ENCODE measurements around the gene ZFP82.
A peak's percentile ranks its signal among the peaks of the same experiment; 100 is the strongest.

DNA sequence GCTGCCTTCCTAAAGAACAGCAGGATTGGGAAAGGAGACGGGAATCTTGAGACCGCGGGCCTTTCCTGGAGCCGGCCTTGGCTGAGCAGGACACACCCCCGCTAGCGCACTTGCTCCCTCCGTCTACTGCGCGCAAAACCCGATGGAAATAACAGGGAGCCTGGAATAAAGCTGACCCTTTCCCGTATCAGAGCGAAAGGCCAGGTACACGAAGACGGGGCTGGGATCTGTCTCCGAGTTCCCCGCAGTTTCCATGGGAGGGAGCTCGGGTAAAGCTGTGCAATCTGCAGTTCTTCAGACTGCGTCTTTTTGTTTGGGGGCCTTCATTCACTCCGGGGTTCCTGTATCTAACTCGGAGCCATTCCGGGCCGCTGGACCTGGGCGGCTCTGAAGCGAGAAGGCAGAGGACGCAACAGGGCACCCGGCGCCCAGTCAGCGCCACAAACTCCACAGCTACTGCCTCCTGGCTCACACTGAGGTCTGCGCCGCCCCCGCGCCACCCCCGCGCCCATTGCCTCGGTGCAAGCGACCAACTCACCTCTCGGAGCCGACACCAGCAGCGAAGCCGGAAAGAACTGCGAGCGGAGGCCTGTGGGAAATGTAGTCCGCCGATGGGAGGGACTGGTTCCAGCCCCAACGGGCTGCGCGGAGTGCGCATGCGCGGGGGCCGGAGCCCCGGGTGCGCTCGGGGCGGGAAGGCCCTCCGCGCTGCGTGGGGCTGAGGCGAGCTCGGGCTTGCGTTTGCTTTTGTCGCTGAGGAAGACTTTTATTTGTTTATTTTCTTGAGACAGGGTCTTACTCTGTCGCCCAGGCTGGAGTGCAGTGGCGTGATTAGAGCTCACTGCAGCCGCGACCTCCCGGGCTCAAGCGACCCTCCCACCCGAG is 39.6 kb downstream of the ZFP82 start, which contains the start of gene ZFP14:
- TF ChIP-seq EZH2phosphoT487 (IDR thresholded peaks at IDR 0.05; ENCODE audit: unreplicated experiment) (no peak), CREB1 (CRISPR knock-in tag; IDR thresholded peaks at IDR 0.05; ENCODE audit: low read depth) (no peak), ZNF114 (CRISPR knock-in tag; IDR thresholded peaks at IDR 0.05) (no peak), EZH2 (IDR thresholded peaks at IDR 0.05; ENCODE audit: low read depth, unreplicated experiment) (no peak), POLR2AphosphoS5 (IDR thresholded peaks at IDR 0.05; ENCODE audit: low read depth) (peak; percentile 91), JUNB (IDR thresholded peaks at IDR 0.05; ENCODE audit: unreplicated experiment) (no peak), STAT1 (IDR thresholded peaks at IDR 0.05; ENCODE audit: unreplicated experiment) (no peak), NANOG (IDR thresholded peaks at IDR 0.05; ENCODE audit: borderline replicate concordance) (no peak), ETS1 (IDR thresholded peaks at IDR 0.05) (peak; percentile 90), ZNF331 (CRISPR knock-in tag; IDR thresholded peaks at IDR 0.05; ENCODE audit: low read depth) (no peak)
- TF ChIP-seq, protein P1, sequence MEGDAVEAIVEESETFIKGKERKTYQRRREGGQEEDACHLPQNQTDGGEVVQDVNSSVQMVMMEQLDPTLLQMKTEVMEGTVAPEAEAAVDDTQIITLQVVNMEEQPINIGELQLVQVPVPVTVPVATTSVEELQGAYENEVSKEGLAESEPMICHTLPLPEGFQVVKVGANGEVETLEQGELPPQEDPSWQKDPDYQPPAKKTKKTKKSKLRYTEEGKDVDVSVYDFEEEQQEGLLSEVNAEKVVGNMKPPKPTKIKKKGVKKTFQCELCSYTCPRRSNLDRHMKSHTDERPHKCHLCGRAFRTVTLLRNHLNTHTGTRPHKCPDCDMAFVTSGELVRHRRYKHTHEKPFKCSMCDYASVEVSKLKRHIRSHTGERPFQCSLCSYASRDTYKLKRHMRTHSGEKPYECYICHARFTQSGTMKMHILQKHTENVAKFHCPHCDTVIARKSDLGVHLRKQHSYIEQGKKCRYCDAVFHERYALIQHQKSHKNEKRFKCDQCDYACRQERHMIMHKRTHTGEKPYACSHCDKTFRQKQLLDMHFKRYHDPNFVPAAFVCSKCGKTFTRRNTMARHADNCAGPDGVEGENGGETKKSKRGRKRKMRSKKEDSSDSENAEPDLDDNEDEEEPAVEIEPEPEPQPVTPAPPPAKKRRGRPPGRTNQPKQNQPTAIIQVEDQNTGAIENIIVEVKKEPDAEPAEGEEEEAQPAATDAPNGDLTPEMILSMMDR (conservative IDR thresholded peaks at IDR 0.05; ENCODE audit: low read depth in 2 of 2) = peak in 1 of 2 experiments; percentile 35; a peak in 2 of 4 replicates
- TF ChIP-seq, protein P2, sequence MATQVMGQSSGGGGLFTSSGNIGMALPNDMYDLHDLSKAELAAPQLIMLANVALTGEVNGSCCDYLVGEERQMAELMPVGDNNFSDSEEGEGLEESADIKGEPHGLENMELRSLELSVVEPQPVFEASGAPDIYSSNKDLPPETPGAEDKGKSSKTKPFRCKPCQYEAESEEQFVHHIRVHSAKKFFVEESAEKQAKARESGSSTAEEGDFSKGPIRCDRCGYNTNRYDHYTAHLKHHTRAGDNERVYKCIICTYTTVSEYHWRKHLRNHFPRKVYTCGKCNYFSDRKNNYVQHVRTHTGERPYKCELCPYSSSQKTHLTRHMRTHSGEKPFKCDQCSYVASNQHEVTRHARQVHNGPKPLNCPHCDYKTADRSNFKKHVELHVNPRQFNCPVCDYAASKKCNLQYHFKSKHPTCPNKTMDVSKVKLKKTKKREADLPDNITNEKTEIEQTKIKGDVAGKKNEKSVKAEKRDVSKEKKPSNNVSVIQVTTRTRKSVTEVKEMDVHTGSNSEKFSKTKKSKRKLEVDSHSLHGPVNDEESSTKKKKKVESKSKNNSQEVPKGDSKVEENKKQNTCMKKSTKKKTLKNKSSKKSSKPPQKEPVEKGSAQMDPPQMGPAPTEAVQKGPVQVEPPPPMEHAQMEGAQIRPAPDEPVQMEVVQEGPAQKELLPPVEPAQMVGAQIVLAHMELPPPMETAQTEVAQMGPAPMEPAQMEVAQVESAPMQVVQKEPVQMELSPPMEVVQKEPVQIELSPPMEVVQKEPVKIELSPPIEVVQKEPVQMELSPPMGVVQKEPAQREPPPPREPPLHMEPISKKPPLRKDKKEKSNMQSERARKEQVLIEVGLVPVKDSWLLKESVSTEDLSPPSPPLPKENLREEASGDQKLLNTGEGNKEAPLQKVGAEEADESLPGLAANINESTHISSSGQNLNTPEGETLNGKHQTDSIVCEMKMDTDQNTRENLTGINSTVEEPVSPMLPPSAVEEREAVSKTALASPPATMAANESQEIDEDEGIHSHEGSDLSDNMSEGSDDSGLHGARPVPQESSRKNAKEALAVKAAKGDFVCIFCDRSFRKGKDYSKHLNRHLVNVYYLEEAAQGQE (IDR thresholded peaks at IDR 0.05; ENCODE audit: unreplicated experiment) = no peak
- TF ChIP-seq, protein P3, sequence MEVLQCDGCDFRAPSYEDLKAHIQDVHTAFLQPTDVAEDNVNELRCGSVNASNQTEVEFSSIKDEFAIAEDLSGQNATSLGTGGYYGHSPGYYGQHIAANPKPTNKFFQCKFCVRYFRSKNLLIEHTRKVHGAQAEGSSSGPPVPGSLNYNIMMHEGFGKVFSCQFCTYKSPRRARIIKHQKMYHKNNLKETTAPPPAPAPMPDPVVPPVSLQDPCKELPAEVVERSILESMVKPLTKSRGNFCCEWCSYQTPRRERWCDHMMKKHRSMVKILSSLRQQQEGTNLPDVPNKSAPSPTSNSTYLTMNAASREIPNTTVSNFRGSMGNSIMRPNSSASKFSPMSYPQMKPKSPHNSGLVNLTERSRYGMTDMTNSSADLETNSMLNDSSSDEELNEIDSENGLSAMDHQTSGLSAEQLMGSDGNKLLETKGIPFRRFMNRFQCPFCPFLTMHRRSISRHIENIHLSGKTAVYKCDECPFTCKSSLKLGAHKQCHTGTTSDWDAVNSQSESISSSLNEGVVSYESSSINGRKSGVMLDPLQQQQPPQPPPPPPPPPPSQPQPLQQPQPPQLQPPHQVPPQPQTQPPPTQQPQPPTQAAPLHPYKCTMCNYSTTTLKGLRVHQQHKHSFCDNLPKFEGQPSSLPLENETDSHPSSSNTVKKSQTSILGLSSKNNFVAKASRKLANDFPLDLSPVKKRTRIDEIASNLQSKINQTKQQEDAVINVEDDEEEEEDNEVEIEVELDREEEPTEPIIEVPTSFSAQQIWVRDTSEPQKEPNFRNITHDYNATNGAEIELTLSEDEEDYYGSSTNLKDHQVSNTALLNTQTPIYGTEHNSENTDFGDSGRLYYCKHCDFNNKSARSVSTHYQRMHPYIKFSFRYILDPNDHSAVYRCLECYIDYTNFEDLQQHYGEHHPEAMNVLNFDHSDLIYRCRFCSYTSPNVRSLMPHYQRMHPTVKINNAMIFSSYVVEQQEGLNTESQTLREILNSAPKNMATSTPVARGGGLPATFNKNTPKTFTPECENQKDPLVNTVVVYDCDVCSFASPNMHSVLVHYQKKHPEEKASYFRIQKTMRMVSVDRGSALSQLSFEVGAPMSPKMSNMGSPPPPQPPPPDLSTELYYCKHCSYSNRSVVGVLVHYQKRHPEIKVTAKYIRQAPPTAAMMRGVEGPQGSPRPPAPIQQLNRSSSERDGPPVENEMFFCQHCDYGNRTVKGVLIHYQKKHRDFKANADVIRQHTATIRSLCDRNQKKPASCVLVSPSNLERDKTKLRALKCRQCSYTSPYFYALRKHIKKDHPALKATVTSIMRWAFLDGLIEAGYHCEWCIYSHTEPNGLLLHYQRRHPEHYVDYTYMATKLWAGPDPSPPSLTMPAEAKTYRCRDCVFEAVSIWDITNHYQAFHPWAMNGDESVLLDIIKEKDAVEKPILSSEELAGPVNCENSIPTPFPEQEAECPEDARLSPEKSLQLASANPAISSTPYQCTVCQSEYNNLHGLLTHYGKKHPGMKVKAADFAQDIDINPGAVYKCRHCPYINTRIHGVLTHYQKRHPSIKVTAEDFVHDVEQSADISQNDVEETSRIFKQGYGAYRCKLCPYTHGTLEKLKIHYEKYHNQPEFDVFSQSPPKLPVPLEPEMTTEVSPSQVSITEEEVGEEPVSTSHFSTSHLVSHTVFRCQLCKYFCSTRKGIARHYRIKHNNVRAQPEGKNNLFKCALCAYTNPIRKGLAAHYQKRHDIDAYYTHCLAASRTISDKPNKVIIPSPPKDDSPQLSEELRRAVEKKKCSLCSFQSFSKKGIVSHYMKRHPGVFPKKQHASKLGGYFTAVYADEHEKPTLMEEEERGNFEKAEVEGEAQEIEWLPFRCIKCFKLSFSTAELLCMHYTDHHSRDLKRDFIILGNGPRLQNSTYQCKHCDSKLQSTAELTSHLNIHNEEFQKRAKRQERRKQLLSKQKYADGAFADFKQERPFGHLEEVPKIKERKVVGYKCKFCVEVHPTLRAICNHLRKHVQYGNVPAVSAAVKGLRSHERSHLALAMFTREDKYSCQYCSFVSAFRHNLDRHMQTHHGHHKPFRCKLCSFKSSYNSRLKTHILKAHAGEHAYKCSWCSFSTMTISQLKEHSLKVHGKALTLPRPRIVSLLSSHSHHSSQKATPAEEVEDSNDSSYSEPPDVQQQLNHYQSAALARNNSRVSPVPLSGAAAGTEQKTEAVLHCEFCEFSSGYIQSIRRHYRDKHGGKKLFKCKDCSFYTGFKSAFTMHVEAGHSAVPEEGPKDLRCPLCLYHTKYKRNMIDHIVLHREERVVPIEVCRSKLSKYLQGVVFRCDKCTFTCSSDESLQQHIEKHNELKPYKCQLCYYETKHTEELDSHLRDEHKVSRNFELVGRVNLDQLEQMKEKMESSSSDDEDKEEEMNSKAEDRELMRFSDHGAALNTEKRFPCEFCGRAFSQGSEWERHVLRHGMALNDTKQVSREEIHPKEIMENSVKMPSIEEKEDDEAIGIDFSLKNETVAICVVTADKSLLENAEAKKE (CRISPR knock-in tag; IDR thresholded peaks at IDR 0.05) = no peak

All from GM23338 (cell line).